K562 (cell line): ENCODE results near the gene TMSB10. TPM values are rescaled to one million over a fixed set of nuclear protein-coding genes. Genes with fewer than 3 reads are reported as not detected.
A peak's percentile ranks its signal among the peaks of the same experiment; 100 is the strongest.

Experiments used
- CHCHD3 ChIP-seq: fragments of 250-450 bp; sonication (Bioruptor Pico); IDR thresholded peaks from 2 replicates; pipeline ENCODE4 v2.1.2; 2022; ENCODE audit warnings: mild to moderate bottlenecking
- CLOCK ChIP-seq: fragments of 250-450 bp; sonication (Bioruptor Pico); IDR thresholded peaks from 2 replicates; pipeline ENCODE4 v1.4.0; 2020; ENCODE audit warnings: mild to moderate bottlenecking, moderate library complexity, borderline replicate concordance
- DNMT1 ChIP-seq: fragments of 450-650 bp; IDR thresholded peaks from 2 replicates; pipeline ENCODE4 v1.6.1; 2016; ENCODE audit warnings: antibody characterized with exemption, mild to moderate bottlenecking
- ESRRB ChIP-seq: fragments of 250-450 bp; sonication (Bioruptor Pico); IDR thresholded peaks from 2 replicates; pipeline ENCODE4 v1.5.0; 2020; ENCODE audit warnings: mild to moderate bottlenecking, moderate library complexity, borderline replicate concordance
- FUS ChIP-seq: fragments of 200-400 bp; formaldehyde crosslinking; optimal IDR thresholded peaks from 2 replicates; pipeline ENCODE3; 2017; ENCODE audit warnings: low read depth, low read length
- HDAC8 ChIP-seq: fragments of 450-650 bp; IDR thresholded peaks from 2 replicates; pipeline ENCODE4 v1.6.1; 2016; ENCODE audit warnings: mild to moderate bottlenecking, missing genetic modification characterization, moderate library complexity, missing compliant biosample characterization
- HIVEP1 ChIP-seq: fragments of 250-450 bp; sonication (Bioruptor Pico); IDR thresholded peaks from 2 replicates; pipeline ENCODE4 v1.4.0; 2020; ENCODE audit warnings: mild to moderate bottlenecking
- MYNN ChIP-seq, 2 experiments: sonication (generic); formaldehyde crosslinking in 1 of 2; IDR thresholded peaks; 2 replicates each; pipeline versions ENCODE4 v1.5.0 to v1.6.1; 2016 to 2020; ENCODE audit warnings: antibody characterized with exemption in 1 of 2, missing genetic modification reagents in 1 of 2
- NR2C2 ChIP-seq, 2 experiments: fragments of 200-800 bp in 1 of 2; sonication (Bioruptor generic) in 1 of 2; sonication (generic) in 1 of 2; formaldehyde crosslinking in 1 of 2; IDR thresholded peaks; 2 replicates each; pipeline versions ENCODE4 v1.6.1 to v1.8.0; 2016 to 2022; ENCODE audit warnings: mild to moderate bottlenecking in 1 of 2, missing compliant biosample characterization in 1 of 2, missing genetic modification characterization in 1 of 2, missing genetic modification reagents in 1 of 2
- NR2F6 ChIP-seq: fragments of 450-650 bp; formaldehyde crosslinking; IDR thresholded peaks from 2 replicates; pipeline ENCODE4 v1.4.0; 2020; ENCODE audit warnings: mild to moderate bottlenecking
- POLR2AphosphoS5 ChIP-seq: IDR thresholded peaks from 2 replicates; pipeline ENCODE4 v1.6.1; 2011; ENCODE audit warnings: mild to moderate bottlenecking, low read depth, low read length, moderate library complexity; ENCODE audit not compliant: control insufficient read depth, insufficient read depth
- PREB ChIP-seq: sonication (generic); formaldehyde crosslinking; IDR thresholded peaks from 2 replicates; pipeline ENCODE4 v1.8.1; 2023; ENCODE audit warnings: mild to moderate bottlenecking, missing genetic modification reagents
- RB1 ChIP-seq: fragments of 450-650 bp; IDR thresholded peaks from 2 replicates; pipeline ENCODE4 v1.6.1; 2017; ENCODE audit warnings: low read depth, mild to moderate bottlenecking
- TBP ChIP-seq: optimal IDR thresholded peaks from 2 replicates; pipeline ENCODE3; 2011; ENCODE audit warnings: low read depth, low read length, improper control_type of control experiment
- ZBTB33 ChIP-seq: sonication (generic); formaldehyde crosslinking; IDR thresholded peaks from 2 replicates; pipeline ENCODE4 v1.8.1; 2023; ENCODE audit warnings: mild to moderate bottlenecking, missing genetic modification reagents
- ZNF124 ChIP-seq: sonication (generic); formaldehyde crosslinking; IDR thresholded peaks from 2 replicates; pipeline ENCODE4 v1.8.1; 2022; ENCODE audit warnings: missing genetic modification reagents
- ZNF583 ChIP-seq: fragments of 250-450 bp; sonication (Bioruptor Pico); IDR thresholded peaks from 2 replicates; pipeline ENCODE4 v1.4.0; 2020
- ZNF586 ChIP-seq: fragments of 450-650 bp; formaldehyde crosslinking; conservative IDR thresholded peaks from 2 replicates; pipeline ENCODE4 v1.4.0; 2020; ENCODE audit warnings: mild to moderate bottlenecking, moderate library complexity
- ZNF639 ChIP-seq, 2 experiments: fragments of 200-800 bp in 1 of 2; sonication (Bioruptor generic) in 1 of 2; sonication (generic) in 1 of 2; formaldehyde crosslinking in 1 of 2; IDR thresholded peaks in 1 of 2; conservative IDR thresholded peaks in 1 of 2; 2 replicates each; pipeline versions ENCODE4 v1.5.0 to v1.6.1; 2016 to 2020; ENCODE audit warnings: missing compliant biosample characterization in 1 of 2, missing genetic modification characterization in 1 of 2, missing genetic modification reagents in 1 of 2
- polyA plus RNA-seq, 8 experiments: library from polyadenylated mRNA; depleted of rRNA in 4 of 8; stranded (reverse) in 5 of 8; unstranded in 3 of 8; fragments of >200 nt; fragmentation: Nextera tagmentation in 2 of 8; fragmentation: Illumina TruSeq in 1 of 8; extraction: Ambion mirVana in 2 of 8; extraction: Trizol in 1 of 8; gene quantifications; 2 replicates each; pipeline versions ENCODE4 v1.2.1 to v1.2.3, GENCODE V29; 2011 to 2014; ENCODE audit warnings: inconsistent platforms in 1 of 8, missing spikeins in 1 of 8
- total RNA-seq, 7 experiments: library from RNA; depleted of rRNA in 6 of 7; stranded (reverse); fragments of >200 nt in 6 of 7; fragmentation: Illumina TruSeq in 2 of 7; extraction: Trizol in 2 of 7; gene quantifications; 2 replicates each; pipeline versions ENCODE4 v1.2.1 to v1.2.3, GENCODE V29; 2011 to 2021; ENCODE audit warnings: low replicate concordance in 1 of 7

TMSB10 gene
- total and polyA plus RNA-seq, 9 of the 15 experiments (the other 6 are each of a cell fraction or from before 2014, with no cell fraction given), result 382 to 2,226 (median 959) TPM

GRCh38 chr2:84905181-84906107 is at the start of gene TMSB10 (continued):
- TF ChIP-seq ZNF639 (CRISPR knock-in tag; conservative IDR thresholded peaks at IDR 0.05 in 1 of 2, IDR thresholded peaks at IDR 0.05 in 1 of 2) (peak in 1 of 2 experiments; percentile 94; a peak in 2 of 4 replicates), POLR2AphosphoS5 (peak; percentile 92), MYNN (IDR thresholded peaks at IDR 0.05) (0 out of 2 replicates have a peak, but pooled peaks have one; percentile 6), MYNN (CRISPR knock-in tag; IDR thresholded peaks at IDR 0.05) (no peak), ESRRB (CRISPR knock-in tag) (no peak), ZBTB33 (CRISPR knock-in tag) (no peak), FUS (no peak), CHCHD3 (CRISPR knock-in tag) (no peak), ZNF124 (CRISPR knock-in tag) (no peak), HDAC8 (tag) (0 out of 2 replicates have a peak, but pooled peaks have one; percentile 12), CLOCK (CRISPR knock-in tag) (no peak), TBP (peak; percentile 97), DNMT1 (no peak), NR2F6 (CRISPR knock-in tag) (no peak), NR2C2 (CRISPR knock-in tag; IDR thresholded peaks at IDR 0.05) (no peak), NR2C2 (tag; IDR thresholded peaks at IDR 0.05) (0 out of 2 replicates have a peak, but pooled peaks have one; percentile 27), RB1 (peak; percentile 81), HIVEP1 (no peak), PREB (CRISPR knock-in tag) (no peak), ZNF583 (0 out of 2 replicates have a peak, but pooled peaks have one; percentile 20), ZNF586 (CRISPR knock-in tag) (no peak)
